Measurements from ENCODE around the gene SMARCA2.

Gene SMARCA2

GRCh38 chr9:2179567-2179966, 164.4 kb downstream of the SMARCA2 start:
- DNase-seq (ENCODE audit: low read depth in 2 of 2) = peak in 1 of 2 donors; percentile 8
- TF ChIP-seq CTCF (IDR thresholded peaks at IDR 0.05; ENCODE audit: low read depth, low read length) = no peak
- no peak overlapping the region for H3K4me3 ChIP-seq (replicated peaks in 1 of 2; ENCODE audit: low read depth in 2 of 2, low read length in 2 of 2)

- TF ChIP-seq CTCF (IDR thresholded peaks at IDR 0.05; ENCODE audit: low read depth, low read length) = no peak
- H3K4me3 ChIP-seq (replicated peaks in 1 of 2; ENCODE audit: low read depth in 2 of 2, low read length in 2 of 2) = no peak overlapping the region
- no peak for DNase-seq (ENCODE audit: low read depth in 2 of 2)
Observed at GRCh38 chr9:2180154-2180553, 165.0 kb downstream of the SMARCA2 start.

GRCh38 chr9:2180704-2181103, 165.6 kb downstream of the SMARCA2 start:
- DNase-seq (ENCODE audit: low read depth in 2 of 2) = peak in 1 of 2 donors; percentile 16
- H3K4me3 ChIP-seq (replicated peaks in 1 of 2; ENCODE audit: low read depth in 2 of 2, low read length in 2 of 2) = no peak overlapping the region
- TF ChIP-seq CTCF (IDR thresholded peaks at IDR 0.05; ENCODE audit: low read depth, low read length) = no peak

GRCh38 chr9:2181792-2182191, 166.6 kb downstream of the SMARCA2 start:
- DNase-seq (ENCODE audit: low read depth in 2 of 2) = peak; percentile 32 to 41
- H3K4me3 ChIP-seq (replicated peaks in 1 of 2; ENCODE audit: low read depth in 2 of 2, low read length in 2 of 2) = no peak overlapping the region
- peak; percentile 49 for TF ChIP-seq CTCF (IDR thresholded peaks at IDR 0.05; ENCODE audit: low read depth, low read length)

GRCh38 chr9:2190939-2191608, 175.9 kb downstream of the SMARCA2 start:
- no peak for DNase-seq (ENCODE audit: low read depth in 2 of 2)
- H3K4me3 ChIP-seq (replicated peaks in 1 of 2; ENCODE audit: low read depth in 2 of 2, low read length in 2 of 2) = no peak overlapping the region
- TF ChIP-seq CTCF (IDR thresholded peaks at IDR 0.05; ENCODE audit: low read depth, low read length) = no peak

GRCh38 chr9:2191609-2191972, 176.4 kb downstream of the SMARCA2 start:
- no peak for TF ChIP-seq CTCF (IDR thresholded peaks at IDR 0.05; ENCODE audit: low read depth, low read length)
- DNase-seq (ENCODE audit: low read depth in 2 of 2) = no peak
- no peak overlapping the region for H3K4me3 ChIP-seq (replicated peaks in 1 of 2; ENCODE audit: low read depth in 2 of 2, low read length in 2 of 2)
